MM.1S (cell line): ENCODE results near the gene FMO5.

Experiments
- CTCF ChIP-seq: fragments of 300-600 bp; sonication (generic); IDR thresholded peaks from 2 replicates; pipeline ENCODE4 v1.5.1; 2016; ENCODE audit warnings: antibody characterized with exemption, low read length, mixed read lengths
- EZH2 ChIP-seq: fragments of 300-600 bp; sonication (generic); optimal IDR thresholded peaks from 2 replicates; pipeline ENCODE3; 2017; ENCODE audit warnings: low read depth, mild to moderate bottlenecking, antibody characterized with exemption, low read length, mixed read lengths

GRCh38 chr1:147238925-147239820 lies 14.0 kb upstream of the FMO5 start:
- TF ChIP-seq EZH2, result no peak
- no peak for TF ChIP-seq CTCF
